ENCODE measurements around the gene SZT2. TPM values are rescaled to one million over a fixed set of nuclear protein-coding genes. Genes with fewer than 3 reads are reported as not detected.

Gene SZT2
- total RNA-seq, 1 experiment from 2014 or later: 28.4 TPM

DNA sequence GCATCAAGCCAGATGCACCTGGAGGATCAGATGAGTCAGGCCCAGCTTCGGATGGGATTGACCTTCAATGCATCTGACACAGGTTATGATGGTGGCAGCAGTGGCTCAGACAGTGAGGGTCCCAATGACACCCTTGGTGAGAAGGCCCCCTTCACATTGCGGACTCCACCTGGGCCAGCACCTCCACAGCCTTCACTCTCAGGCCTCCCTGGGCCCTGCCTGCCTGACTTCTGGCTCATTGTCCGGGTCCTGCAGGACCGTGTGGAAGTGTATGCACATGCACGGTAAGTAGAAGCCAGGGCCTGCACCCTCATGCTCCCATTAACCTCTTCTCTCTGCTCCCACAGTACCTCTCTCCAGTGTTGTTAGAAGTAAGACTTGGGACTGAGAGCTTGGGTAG, 43.2 kb downstream of the SZT2 start (continued):
- TF ChIP-seq, protein P1, sequence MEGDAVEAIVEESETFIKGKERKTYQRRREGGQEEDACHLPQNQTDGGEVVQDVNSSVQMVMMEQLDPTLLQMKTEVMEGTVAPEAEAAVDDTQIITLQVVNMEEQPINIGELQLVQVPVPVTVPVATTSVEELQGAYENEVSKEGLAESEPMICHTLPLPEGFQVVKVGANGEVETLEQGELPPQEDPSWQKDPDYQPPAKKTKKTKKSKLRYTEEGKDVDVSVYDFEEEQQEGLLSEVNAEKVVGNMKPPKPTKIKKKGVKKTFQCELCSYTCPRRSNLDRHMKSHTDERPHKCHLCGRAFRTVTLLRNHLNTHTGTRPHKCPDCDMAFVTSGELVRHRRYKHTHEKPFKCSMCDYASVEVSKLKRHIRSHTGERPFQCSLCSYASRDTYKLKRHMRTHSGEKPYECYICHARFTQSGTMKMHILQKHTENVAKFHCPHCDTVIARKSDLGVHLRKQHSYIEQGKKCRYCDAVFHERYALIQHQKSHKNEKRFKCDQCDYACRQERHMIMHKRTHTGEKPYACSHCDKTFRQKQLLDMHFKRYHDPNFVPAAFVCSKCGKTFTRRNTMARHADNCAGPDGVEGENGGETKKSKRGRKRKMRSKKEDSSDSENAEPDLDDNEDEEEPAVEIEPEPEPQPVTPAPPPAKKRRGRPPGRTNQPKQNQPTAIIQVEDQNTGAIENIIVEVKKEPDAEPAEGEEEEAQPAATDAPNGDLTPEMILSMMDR (IDR thresholded peaks at IDR 0.05): no peak

DNA sequence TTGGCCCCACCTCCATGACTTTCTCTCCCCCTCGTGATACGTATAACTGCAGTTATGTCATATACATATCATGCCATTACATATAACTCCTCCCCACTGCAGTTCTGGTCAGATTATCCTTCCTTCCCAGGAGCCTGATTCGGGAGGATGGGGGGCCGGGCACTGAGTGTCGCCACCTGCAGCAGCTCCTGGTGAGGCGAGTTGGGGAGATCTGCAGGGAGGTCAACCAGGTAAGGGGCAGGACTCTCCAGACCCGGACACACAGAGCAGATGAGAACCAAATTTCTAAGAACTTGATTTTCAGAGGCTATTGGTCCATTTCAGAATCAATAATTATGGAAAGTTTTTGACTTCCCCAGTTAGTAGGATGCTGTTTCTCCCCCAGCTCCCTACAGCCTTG, 44.6 kb downstream of the SZT2 start:
- Mint-ChIP-seq H3K27ac (no peak overlapping the region), H3K4me1 (peaks cover 3% of the 10 kb centered on the region), H3K27me3 (ENCODE audit: low read depth) (no peaks in the 10 kb centered on the region), H3K9me3 (no peaks in the 10 kb centered on the region), H3K4me3 (no peak overlapping the region), H3K36me3 (peaks cover 38% of the 10 kb centered on the region)
- TF ChIP-seq JAZF1 (CRISPR knock-in tag; IDR thresholded peaks at IDR 0.05): no peak
- TF ChIP-seq, protein P2, sequence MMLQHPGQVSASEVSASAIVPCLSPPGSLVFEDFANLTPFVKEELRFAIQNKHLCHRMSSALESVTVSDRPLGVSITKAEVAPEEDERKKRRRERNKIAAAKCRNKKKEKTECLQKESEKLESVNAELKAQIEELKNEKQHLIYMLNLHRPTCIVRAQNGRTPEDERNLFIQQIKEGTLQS (CRISPR knock-in tag; conservative IDR thresholded peaks at IDR 0.05): no peak
- TF ChIP-seq, protein P3, sequence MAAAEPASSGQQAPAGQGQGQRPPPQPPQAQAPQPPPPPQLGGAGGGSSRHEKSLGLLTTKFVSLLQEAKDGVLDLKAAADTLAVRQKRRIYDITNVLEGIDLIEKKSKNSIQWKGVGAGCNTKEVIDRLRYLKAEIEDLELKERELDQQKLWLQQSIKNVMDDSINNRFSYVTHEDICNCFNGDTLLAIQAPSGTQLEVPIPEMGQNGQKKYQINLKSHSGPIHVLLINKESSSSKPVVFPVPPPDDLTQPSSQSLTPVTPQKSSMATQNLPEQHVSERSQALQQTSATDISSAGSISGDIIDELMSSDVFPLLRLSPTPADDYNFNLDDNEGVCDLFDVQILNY (CRISPR knock-in tag; IDR thresholded peaks at IDR 0.05): no peak
- TF ChIP-seq, protein P4, sequence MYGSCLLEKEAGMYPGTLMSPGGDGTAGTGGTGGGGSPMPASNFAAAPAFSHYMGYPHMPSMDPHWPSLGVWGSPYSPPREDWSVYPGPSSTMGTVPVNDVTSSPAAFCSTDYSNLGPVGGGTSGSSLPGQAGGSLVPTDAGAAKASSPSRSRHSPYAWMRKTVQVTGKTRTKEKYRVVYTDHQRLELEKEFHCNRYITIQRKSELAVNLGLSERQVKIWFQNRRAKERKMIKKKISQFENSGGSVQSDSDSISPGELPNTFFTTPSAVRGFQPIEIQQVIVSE (CRISPR knock-in tag; IDR thresholded peaks at IDR 0.05; ENCODE audit: borderline replicate concordance): no peak
- TF ChIP-seq, protein P5, sequence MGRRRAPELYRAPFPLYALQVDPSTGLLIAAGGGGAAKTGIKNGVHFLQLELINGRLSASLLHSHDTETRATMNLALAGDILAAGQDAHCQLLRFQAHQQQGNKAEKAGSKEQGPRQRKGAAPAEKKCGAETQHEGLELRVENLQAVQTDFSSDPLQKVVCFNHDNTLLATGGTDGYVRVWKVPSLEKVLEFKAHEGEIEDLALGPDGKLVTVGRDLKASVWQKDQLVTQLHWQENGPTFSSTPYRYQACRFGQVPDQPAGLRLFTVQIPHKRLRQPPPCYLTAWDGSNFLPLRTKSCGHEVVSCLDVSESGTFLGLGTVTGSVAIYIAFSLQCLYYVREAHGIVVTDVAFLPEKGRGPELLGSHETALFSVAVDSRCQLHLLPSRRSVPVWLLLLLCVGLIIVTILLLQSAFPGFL (CRISPR knock-in tag; IDR thresholded peaks at IDR 0.05; ENCODE audit: borderline replicate concordance): no peak
- TF ChIP-seq SOX15 (CRISPR knock-in tag; IDR thresholded peaks at IDR 0.05): no peak
- TF ChIP-seq, protein P6, sequence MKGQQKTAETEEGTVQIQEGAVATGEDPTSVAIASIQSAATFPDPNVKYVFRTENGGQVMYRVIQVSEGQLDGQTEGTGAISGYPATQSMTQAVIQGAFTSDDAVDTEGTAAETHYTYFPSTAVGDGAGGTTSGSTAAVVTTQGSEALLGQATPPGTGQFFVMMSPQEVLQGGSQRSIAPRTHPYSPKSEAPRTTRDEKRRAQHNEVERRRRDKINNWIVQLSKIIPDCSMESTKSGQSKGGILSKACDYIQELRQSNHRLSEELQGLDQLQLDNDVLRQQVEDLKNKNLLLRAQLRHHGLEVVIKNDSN (CRISPR knock-in tag; IDR thresholded peaks at IDR 0.05): no peak
- TF ChIP-seq, protein P7, sequence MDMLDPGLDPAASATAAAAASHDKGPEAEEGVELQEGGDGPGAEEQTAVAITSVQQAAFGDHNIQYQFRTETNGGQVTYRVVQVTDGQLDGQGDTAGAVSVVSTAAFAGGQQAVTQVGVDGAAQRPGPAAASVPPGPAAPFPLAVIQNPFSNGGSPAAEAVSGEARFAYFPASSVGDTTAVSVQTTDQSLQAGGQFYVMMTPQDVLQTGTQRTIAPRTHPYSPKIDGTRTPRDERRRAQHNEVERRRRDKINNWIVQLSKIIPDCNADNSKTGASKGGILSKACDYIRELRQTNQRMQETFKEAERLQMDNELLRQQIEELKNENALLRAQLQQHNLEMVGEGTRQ (CRISPR knock-in tag; IDR thresholded peaks at IDR 0.05): no peak
- TF ChIP-seq, protein P8, sequence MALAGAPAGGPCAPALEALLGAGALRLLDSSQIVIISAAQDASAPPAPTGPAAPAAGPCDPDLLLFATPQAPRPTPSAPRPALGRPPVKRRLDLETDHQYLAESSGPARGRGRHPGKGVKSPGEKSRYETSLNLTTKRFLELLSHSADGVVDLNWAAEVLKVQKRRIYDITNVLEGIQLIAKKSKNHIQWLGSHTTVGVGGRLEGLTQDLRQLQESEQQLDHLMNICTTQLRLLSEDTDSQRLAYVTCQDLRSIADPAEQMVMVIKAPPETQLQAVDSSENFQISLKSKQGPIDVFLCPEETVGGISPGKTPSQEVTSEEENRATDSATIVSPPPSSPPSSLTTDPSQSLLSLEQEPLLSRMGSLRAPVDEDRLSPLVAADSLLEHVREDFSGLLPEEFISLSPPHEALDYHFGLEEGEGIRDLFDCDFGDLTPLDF (CRISPR knock-in tag; IDR thresholded peaks at IDR 0.05): no peak
- TF ChIP-seq NR3C1 (CRISPR knock-in tag; conservative IDR thresholded peaks at IDR 0.05; ENCODE audit: low read depth): no peak
- no peak for TF ChIP-seq TEAD1 (CRISPR knock-in tag; IDR thresholded peaks at IDR 0.05)
- no peak for TF ChIP-seq TCF7 (CRISPR knock-in tag; IDR thresholded peaks at IDR 0.05; ENCODE audit: low read depth)
- no peak for TF ChIP-seq ZNF396 (CRISPR knock-in tag; IDR thresholded peaks at IDR 0.05; ENCODE audit: borderline replicate concordance)
- TF ChIP-seq, protein P1 (IDR thresholded peaks at IDR 0.05): no peak
- TF ChIP-seq FOXK1 (CRISPR knock-in tag; IDR thresholded peaks at IDR 0.05): no peak
- TF ChIP-seq, protein P9, sequence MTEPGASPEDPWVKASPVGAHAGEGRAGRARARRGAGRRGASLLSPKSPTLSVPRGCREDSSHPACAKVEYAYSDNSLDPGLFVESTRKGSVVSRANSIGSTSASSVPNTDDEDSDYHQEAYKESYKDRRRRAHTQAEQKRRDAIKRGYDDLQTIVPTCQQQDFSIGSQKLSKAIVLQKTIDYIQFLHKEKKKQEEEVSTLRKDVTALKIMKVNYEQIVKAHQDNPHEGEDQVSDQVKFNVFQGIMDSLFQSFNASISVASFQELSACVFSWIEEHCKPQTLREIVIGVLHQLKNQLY (CRISPR knock-in tag; IDR thresholded peaks at IDR 0.05): no peak
- CTCF ChIA-PET: interaction anchor here (0.6 kb wide), 1 partner anchor 327 kb away, joined by 3 read pairs; no protein-coding TSS in a partner anchor
- DNase-seq (ENCODE audit: low spot score) (no peak), ATAC-seq (no peak)
- POLR2A ChIA-PET: no interaction called here

Data from WTC11 (cell line).